Liver (tissue), 9 donors: ENCODE measurements around the gene SGSH. TPM values are rescaled to one million over a fixed set of nuclear protein-coding genes. Genes with fewer than 3 reads are reported as not detected.

ENCODE experiments used
- DNase-seq: peaks from one replicate; pipeline ENCODE4 v3.0.0-alpha.2; 2017; ENCODE audit warnings: low spot score
- H3K27ac ChIP-seq, 2 donors: one replicate each; pipeline ENCODE4 v1.7.0; 2013; ENCODE audit warnings: inconsistent platforms in 2 of 2, low read length in 2 of 2, control low read depth in 1 of 2, low read depth in 1 of 2, mild to moderate bottlenecking in 1 of 2
- H3K27me3 ChIP-seq, 4 donors: one replicate each; pipeline versions ENCODE4 v1.6.1 to v1.7.0; 2013; ENCODE audit warnings: low read length in 3 of 4, inconsistent platforms in 1 of 4, mild to moderate bottlenecking in 1 of 4, moderate library complexity in 1 of 4; ENCODE audit not compliant: control insufficient read depth in 4 of 4, insufficient read depth in 4 of 4
- H3K36me3 ChIP-seq, 4 donors: one replicate each; pipeline versions ENCODE4 v1.6.1 to v1.7.0; 2013; ENCODE audit warnings: low read length in 3 of 4, mild to moderate bottlenecking in 3 of 4, low read depth in 1 of 4, moderate library complexity in 1 of 4; ENCODE audit not compliant: control insufficient read depth in 4 of 4, insufficient read depth in 3 of 4
- H3K4me1 ChIP-seq, 4 donors: one replicate each; pipeline versions ENCODE4 v1.6.1 to v1.7.0; 2013; ENCODE audit warnings: low read length in 3 of 4, mild to moderate bottlenecking in 3 of 4, moderate library complexity in 1 of 4; ENCODE audit not compliant: control insufficient read depth in 4 of 4, insufficient read depth in 4 of 4
- H3K4me3 ChIP-seq, 3 donors: one replicate each; pipeline versions ENCODE4 v1.6.1 to v1.7.0; 2013; ENCODE audit warnings: low read length in 3 of 3, control low read depth in 1 of 3, low read depth in 1 of 3, mild to moderate bottlenecking in 1 of 3
- H3K9ac ChIP-seq, 2 donors: one replicate each; pipeline ENCODE4 v1.7.0; 2013; ENCODE audit warnings: low read length in 2 of 2, mild to moderate bottlenecking in 2 of 2, moderate library complexity in 2 of 2, control low read depth in 1 of 2, low read depth in 1 of 2
- H3K9me3 ChIP-seq, 4 donors: one replicate each; pipeline versions ENCODE4 v1.6.1 to v1.7.0; 2013; ENCODE audit warnings: low read length in 3 of 4; ENCODE audit not compliant: control insufficient read depth in 4 of 4
- CTCF ChIP-seq: fragments of 150-350 bp; IDR thresholded peaks from 2 replicates; pipeline ENCODE4 v1.5.1; 2017; ENCODE audit warnings: improper control_type of control experiment, low read depth, low read length; ENCODE audit not compliant: missing input control
- EGR1 ChIP-seq, 2 donors: IDR thresholded peaks; 2 replicates each; pipeline ENCODE4 v1.6.1; 2016 to 2018; ENCODE audit warnings: antibody characterized with exemption in 2 of 2, low read depth in 2 of 2
- FOXA1 ChIP-seq: IDR thresholded peaks from 2 replicates; pipeline ENCODE4 v1.6.1; 2016; ENCODE audit warnings: antibody characterized with exemption
- FOXA2 ChIP-seq: IDR thresholded peaks from 2 replicates; pipeline ENCODE4 v1.6.1; 2016; ENCODE audit warnings: antibody characterized with exemption
- GABPA ChIP-seq, 2 donors: IDR thresholded peaks in 1 of 2; conservative IDR thresholded peaks in 1 of 2; 2 replicates each; pipeline ENCODE4 v1.6.1; 2016; ENCODE audit warnings: antibody characterized with exemption in 2 of 2, mild to moderate bottlenecking in 1 of 2, moderate library complexity in 1 of 2
- HNF4A ChIP-seq, 2 donors: conservative IDR thresholded peaks; 2 replicates each; pipeline ENCODE4 v1.6.1; 2016; ENCODE audit warnings: antibody characterized with exemption in 2 of 2, mild to moderate bottlenecking in 2 of 2
- HNF4G ChIP-seq: IDR thresholded peaks from 2 replicates; pipeline ENCODE4 v1.6.1; 2016; ENCODE audit warnings: antibody characterized with exemption
- JUND ChIP-seq, 2 donors: IDR thresholded peaks; 2 replicates each; pipeline ENCODE4 v1.6.1; 2016; ENCODE audit warnings: antibody characterized with exemption in 2 of 2
- MAX ChIP-seq: IDR thresholded peaks from 2 replicates; pipeline ENCODE4 v1.6.1; 2016; ENCODE audit warnings: antibody characterized with exemption
- NR2F2 ChIP-seq: IDR thresholded peaks from 2 replicates; pipeline ENCODE4 v1.6.1; 2016; ENCODE audit warnings: antibody characterized with exemption
- RAD21 ChIP-seq, 2 donors: IDR thresholded peaks; 2 replicates each; pipeline ENCODE4 v1.6.1; 2016; ENCODE audit warnings: antibody characterized with exemption in 2 of 2, mild to moderate bottlenecking in 2 of 2
- RXRA ChIP-seq, 2 donors: IDR thresholded peaks; 2 replicates each; pipeline ENCODE4 v1.6.1; 2017 to 2018; ENCODE audit warnings: antibody characterized with exemption in 2 of 2, mild to moderate bottlenecking in 1 of 2
- SP1 ChIP-seq: IDR thresholded peaks from 2 replicates; pipeline ENCODE4 v1.6.1; 2018; ENCODE audit warnings: antibody characterized with exemption, mild to moderate bottlenecking
- TAF1 ChIP-seq: conservative IDR thresholded peaks from 2 replicates; pipeline ENCODE4 v1.6.1; 2016; ENCODE audit warnings: antibody characterized with exemption, mild to moderate bottlenecking
- YY1 ChIP-seq: IDR thresholded peaks from 2 replicates; pipeline ENCODE4 v1.6.1; 2016; ENCODE audit warnings: antibody characterized with exemption, mild to moderate bottlenecking
- WGBS: extraction: QIAGEN DNeasy Blood & Tissue Kit; methylation state at CpG from one replicate; pipeline ENCODE4 v1.1.7; 2013; 5-methylcytosine and 5-hydroxymethylcytosine counted together
- polyA plus RNA-seq, 2 donors: library from polyadenylated mRNA; stranded (reverse) in 1 of 2; unstranded in 1 of 2; fragments of 200-250 nt in 1 of 2; fragments of >200 nt in 1 of 2; fragmentation: Nextera tagmentation in 1 of 2; extraction: Ambion mirVana in 1 of 2; gene quantifications; one replicate each; pipeline versions ENCODE4 v1.2.1 to v1.2.3, GENCODE V29; 2013 to 2015
- total RNA-seq, 2 donors: library from RNA; depleted of rRNA; stranded (reverse); fragments of >200 nt; gene quantifications; one replicate each; pipeline ENCODE4 v1.2.3, GENCODE V29; 2014
- TF ChIP-seq, protein P1 (sequence below): IDR thresholded peaks from 2 replicates; pipeline ENCODE4 v1.6.1; 2016; ENCODE audit warnings: antibody characterized with exemption, mild to moderate bottlenecking
- TF ChIP-seq, protein P2 (sequence below): IDR thresholded peaks from 2 replicates; pipeline ENCODE4 v1.6.1; 2016; ENCODE audit warnings: antibody characterized with exemption
- TF ChIP-seq, protein P3 (sequence below): IDR thresholded peaks from 2 replicates; pipeline ENCODE4 v1.6.1; 2016; ENCODE audit warnings: antibody characterized with exemption
- donor health status: healthy.
- donor health status: healthy.
- donor health status: healthy.
- donor health status: healthy.
- donor health status: healthy.

Gene SGSH
- total and polyA plus RNA-seq, 4 donors, result 5.8 to 19.8 (median 12.9) TPM

DNA sequence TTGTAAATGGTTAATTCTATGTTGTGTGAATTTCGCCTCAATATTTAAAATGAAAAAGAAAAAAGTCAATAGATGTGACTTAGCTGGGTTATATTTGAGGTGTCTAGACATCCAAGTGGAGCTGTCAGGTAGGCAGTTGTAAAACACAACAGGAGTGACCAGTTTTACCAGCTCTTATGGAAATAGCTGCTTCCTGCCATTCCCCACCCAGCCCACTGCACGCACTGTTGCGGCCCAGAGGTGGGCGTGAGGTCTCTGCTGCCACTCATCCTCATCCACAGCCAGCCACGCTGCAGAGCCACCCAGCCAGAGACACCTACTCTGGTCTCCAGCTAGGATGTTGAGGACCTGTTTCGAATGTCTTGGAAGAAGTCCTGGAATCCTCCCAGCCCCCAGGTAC is 53.7 kb downstream of the SGSH start (continued):
- TF ChIP-seq, protein P1, sequence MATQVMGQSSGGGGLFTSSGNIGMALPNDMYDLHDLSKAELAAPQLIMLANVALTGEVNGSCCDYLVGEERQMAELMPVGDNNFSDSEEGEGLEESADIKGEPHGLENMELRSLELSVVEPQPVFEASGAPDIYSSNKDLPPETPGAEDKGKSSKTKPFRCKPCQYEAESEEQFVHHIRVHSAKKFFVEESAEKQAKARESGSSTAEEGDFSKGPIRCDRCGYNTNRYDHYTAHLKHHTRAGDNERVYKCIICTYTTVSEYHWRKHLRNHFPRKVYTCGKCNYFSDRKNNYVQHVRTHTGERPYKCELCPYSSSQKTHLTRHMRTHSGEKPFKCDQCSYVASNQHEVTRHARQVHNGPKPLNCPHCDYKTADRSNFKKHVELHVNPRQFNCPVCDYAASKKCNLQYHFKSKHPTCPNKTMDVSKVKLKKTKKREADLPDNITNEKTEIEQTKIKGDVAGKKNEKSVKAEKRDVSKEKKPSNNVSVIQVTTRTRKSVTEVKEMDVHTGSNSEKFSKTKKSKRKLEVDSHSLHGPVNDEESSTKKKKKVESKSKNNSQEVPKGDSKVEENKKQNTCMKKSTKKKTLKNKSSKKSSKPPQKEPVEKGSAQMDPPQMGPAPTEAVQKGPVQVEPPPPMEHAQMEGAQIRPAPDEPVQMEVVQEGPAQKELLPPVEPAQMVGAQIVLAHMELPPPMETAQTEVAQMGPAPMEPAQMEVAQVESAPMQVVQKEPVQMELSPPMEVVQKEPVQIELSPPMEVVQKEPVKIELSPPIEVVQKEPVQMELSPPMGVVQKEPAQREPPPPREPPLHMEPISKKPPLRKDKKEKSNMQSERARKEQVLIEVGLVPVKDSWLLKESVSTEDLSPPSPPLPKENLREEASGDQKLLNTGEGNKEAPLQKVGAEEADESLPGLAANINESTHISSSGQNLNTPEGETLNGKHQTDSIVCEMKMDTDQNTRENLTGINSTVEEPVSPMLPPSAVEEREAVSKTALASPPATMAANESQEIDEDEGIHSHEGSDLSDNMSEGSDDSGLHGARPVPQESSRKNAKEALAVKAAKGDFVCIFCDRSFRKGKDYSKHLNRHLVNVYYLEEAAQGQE, result no peak
- TF ChIP-seq JUND (IDR thresholded peaks at IDR 0.05), result no peak
- no peak for TF ChIP-seq TAF1
- no peak for TF ChIP-seq NR2F2
- TF ChIP-seq FOXA1, result no peak
- no peak for TF ChIP-seq GABPA (IDR thresholded peaks at IDR 0.05 in 1 of 2, conservative IDR thresholded peaks at IDR 0.05 in 1 of 2)
- TF ChIP-seq RXRA (IDR thresholded peaks at IDR 0.05), result no peak
- no peak for TF ChIP-seq YY1
- no peak for TF ChIP-seq RAD21 (IDR thresholded peaks at IDR 0.05)

- H3K27ac ChIP-seq, result no peak overlapping the region
- H3K9me3 ChIP-seq, result no peaks in the 10 kb centered on the region
- no peaks in the 10 kb centered on the region for H3K27me3 ChIP-seq
- no peaks in the 10 kb centered on the region for H3K4me1 ChIP-seq
- no peak overlapping the region for H3K9ac ChIP-seq
- TF ChIP-seq HNF4A (conservative IDR thresholded peaks at IDR 0.05) (no peak), FOXA1 (no peak), NR2F2 (no peak), GABPA (IDR thresholded peaks at IDR 0.05 in 1 of 2, conservative IDR thresholded peaks at IDR 0.05 in 1 of 2) (no peak), YY1 (no peak), RAD21 (IDR thresholded peaks at IDR 0.05) (no peak), MAX (no peak), HNF4G (no peak), SP1 (no peak), JUND (IDR thresholded peaks at IDR 0.05) (no peak), EGR1 (IDR thresholded peaks at IDR 0.05; ENCODE audit: low read depth in 2 of 2) (no peak), FOXA2 (no peak), RXRA (IDR thresholded peaks at IDR 0.05) (no peak), CTCF (no peak)
- TF ChIP-seq, protein P1, result no peak
- TF ChIP-seq, protein P2, sequence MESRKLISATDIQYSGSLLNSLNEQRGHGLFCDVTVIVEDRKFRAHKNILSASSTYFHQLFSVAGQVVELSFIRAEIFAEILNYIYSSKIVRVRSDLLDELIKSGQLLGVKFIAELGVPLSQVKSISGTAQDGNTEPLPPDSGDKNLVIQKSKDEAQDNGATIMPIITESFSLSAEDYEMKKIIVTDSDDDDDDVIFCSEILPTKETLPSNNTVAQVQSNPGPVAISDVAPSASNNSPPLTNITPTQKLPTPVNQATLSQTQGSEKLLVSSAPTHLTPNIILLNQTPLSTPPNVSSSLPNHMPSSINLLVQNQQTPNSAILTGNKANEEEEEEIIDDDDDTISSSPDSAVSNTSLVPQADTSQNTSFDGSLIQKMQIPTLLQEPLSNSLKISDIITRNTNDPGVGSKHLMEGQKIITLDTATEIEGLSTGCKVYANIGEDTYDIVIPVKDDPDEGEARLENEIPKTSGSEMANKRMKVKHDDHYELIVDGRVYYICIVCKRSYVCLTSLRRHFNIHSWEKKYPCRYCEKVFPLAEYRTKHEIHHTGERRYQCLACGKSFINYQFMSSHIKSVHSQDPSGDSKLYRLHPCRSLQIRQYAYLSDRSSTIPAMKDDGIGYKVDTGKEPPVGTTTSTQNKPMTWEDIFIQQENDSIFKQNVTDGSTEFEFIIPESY, result no peak
- TF ChIP-seq, protein P3, sequence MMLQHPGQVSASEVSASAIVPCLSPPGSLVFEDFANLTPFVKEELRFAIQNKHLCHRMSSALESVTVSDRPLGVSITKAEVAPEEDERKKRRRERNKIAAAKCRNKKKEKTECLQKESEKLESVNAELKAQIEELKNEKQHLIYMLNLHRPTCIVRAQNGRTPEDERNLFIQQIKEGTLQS, result no peak
- WGBS, result 83% methylated on average over 11 of the region's 11 CpGs
- no peaks in the 10 kb centered on the region for H3K36me3 ChIP-seq
- no peak overlapping the region for H3K4me3 ChIP-seq
- DNase-seq, result no peak
Measured at GRCh38 chr17:80164185-80164584, 55.9 kb downstream of the SGSH start.
